WI38 (cell line): ENCODE results near the gene TAF11L12.
"Not testable (repeated sequence)": the region's sequence is repeated elsewhere in the genome, so short reads cannot be mapped to it uniquely, and the experiment has no call there.

Experiments used
- H3K4me3 ChIP-seq: 2 replicates; pipeline ENCODE4 v1.5.1; 2011; ENCODE audit warnings: low read depth, mild to moderate bottlenecking, control low read depth, low read length
- CTCF ChIP-seq: IDR thresholded peaks from 2 replicates; pipeline ENCODE4 v1.5.1; 2012; ENCODE audit warnings: low read depth, mild to moderate bottlenecking, control low read depth, low read length

TAF11L12 gene

GRCh38 chr5:17625686-17626085 lies 15.5 kb downstream of the TAF11L12 start:
- no peak overlapping the region for H3K4me3 ChIP-seq
- TF ChIP-seq CTCF: no peak

- not testable (repeated sequence) for H3K4me3 ChIP-seq
Observed at GRCh38 chr5:17631788-17632187, 21.6 kb downstream of the TAF11L12 start, which contains the start of gene TAF11L13. TSS of gene TAF11L13 (plus strand) at chr5:17632088.

GRCh38 chr5:17634160-17634559 lies 24.0 kb downstream of the TAF11L12 start, which contains the start of gene TAF11L14:
TSS of gene TAF11L14 (plus strand) at chr5:17634460.
- TF ChIP-seq CTCF: no peak
- H3K4me3 ChIP-seq: no peak within 1 kb of the TSS

GRCh38 chr5:17649232-17649631 lies 39.0 kb downstream of the TAF11L12 start:
- not testable (repeated sequence) for H3K4me3 ChIP-seq

GRCh38 chr5:17655201-17655759 lies 45.1 kb downstream of the TAF11L12 start:
- H3K4me3 ChIP-seq: not testable (repeated sequence)

GRCh38 chr5:17655921-17656320 lies 45.7 kb downstream of the TAF11L12 start:
- no peak for TF ChIP-seq CTCF

More at GRCh38 chr5:17655921-17656320, 45.7 kb downstream of the TAF11L12 start:
- H3K4me3 ChIP-seq: no peak overlapping the region
